HG02588 (cell line): ENCODE measurements around the gene STMP1.

Experiments used
- ATAC-seq: cut with Tn5 transposase; IDR thresholded peaks from one replicate; pipeline ENCODE4 v1.9.1; 2021; ENCODE audit warnings: mild to moderate bottlenecking, moderate library complexity; ENCODE audit not compliant: unreplicated experiment

Gene STMP1

GRCh38 chr7:135693558-135693957, 31.2 kb downstream of the STMP1 start:
- no peak for ATAC-seq

GRCh38 chr7:135697276-135698049, 35.1 kb downstream of the STMP1 start:
- no peak for ATAC-seq

GRCh38 chr7:135704074-135704473, 41.8 kb downstream of the STMP1 start:
- no peak for ATAC-seq

- no peak for ATAC-seq
Measured at GRCh38 chr7:135704698-135705097, 42.4 kb downstream of the STMP1 start.

- no peak for ATAC-seq
Measured at GRCh38 chr7:135706038-135706742, 43.9 kb downstream of the STMP1 start.

GRCh38 chr7:135706858-135707569, 44.7 kb downstream of the STMP1 start:
- ATAC-seq = no peak

GRCh38 chr7:135707570-135707966, 45.3 kb downstream of the STMP1 start:
- ATAC-seq = no peak

GRCh38 chr7:135708041-135708440, 45.7 kb downstream of the STMP1 start:
- ATAC-seq = no peak

- ATAC-seq = no peak
Measured at GRCh38 chr7:135709508-135709907, 47.2 kb downstream of the STMP1 start.

GRCh38 chr7:135710417-135711138, 48.3 kb downstream of the STMP1 start:
- no peak for ATAC-seq

GRCh38 chr7:135711139-135711469, 48.8 kb downstream of the STMP1 start:
- no peak for ATAC-seq

- ATAC-seq = no peak
Measured at GRCh38 chr7:135712182-135712782, 50.0 kb downstream of the STMP1 start.

GRCh38 chr7:135712796-135713195, 50.5 kb downstream of the STMP1 start:
- no peak for ATAC-seq

- no peak for ATAC-seq
Measured at GRCh38 chr7:135713836-135714470, 51.6 kb downstream of the STMP1 start.

- no peak for ATAC-seq
Measured at GRCh38 chr7:135714534-135715009, 52.3 kb downstream of the STMP1 start.

- no peak for ATAC-seq
Measured at GRCh38 chr7:135715055-135715522, 52.8 kb downstream of the STMP1 start.

- ATAC-seq = no peak
Measured at GRCh38 chr7:135715673-135716072, 53.4 kb downstream of the STMP1 start.

GRCh38 chr7:135716677-135717238, 54.4 kb downstream of the STMP1 start:
- ATAC-seq = no peak

GRCh38 chr7:135717693-135718092, 55.4 kb downstream of the STMP1 start:
- no peak for ATAC-seq

- ATAC-seq = no peak
Measured at GRCh38 chr7:135718219-135718618, 55.9 kb downstream of the STMP1 start.
